Glutamatergic neuron (in vitro differentiated cells): ENCODE measurements around the gene GLMP. TPM values are rescaled to one million over a fixed set of nuclear protein-coding genes. Genes with fewer than 3 reads are reported as not detected.
A peak's percentile ranks its signal among the peaks of the same experiment; 100 is the strongest.

ENCODE experiments used
- DNase-seq: peaks from one replicate; pipeline ENCODE4 v3.0.0; 2022
- H3K27ac Mint-ChIP-seq: one replicate; pipeline ENCODE4 v1.8.0; 2020; ENCODE audit warnings: mild to moderate bottlenecking, mixed read lengths, inconsistent platforms; ENCODE audit not compliant: unreplicated experiment
- H3K27me3 Mint-ChIP-seq: one replicate; pipeline ENCODE4 v1.8.0; 2020; ENCODE audit warnings: mild to moderate bottlenecking, moderate library complexity, mixed read lengths, inconsistent platforms; ENCODE audit not compliant: unreplicated experiment
- H3K36me3 Mint-ChIP-seq: one replicate; pipeline ENCODE4 v1.8.0; 2020; ENCODE audit warnings: mild to moderate bottlenecking, mixed read lengths, inconsistent platforms; ENCODE audit not compliant: unreplicated experiment
- H3K4me1 Mint-ChIP-seq: one replicate; pipeline ENCODE4 v1.8.0; 2020; ENCODE audit warnings: mild to moderate bottlenecking, low read depth, mixed read lengths, inconsistent platforms; ENCODE audit not compliant: unreplicated experiment
- H3K4me3 Mint-ChIP-seq: one replicate; pipeline ENCODE4 v1.8.0; 2020; ENCODE audit warnings: mild to moderate bottlenecking, mixed read lengths, inconsistent platforms; ENCODE audit not compliant: unreplicated experiment
- H3K9me3 Mint-ChIP-seq: one replicate; pipeline ENCODE4 v1.8.0; 2020; ENCODE audit warnings: mild to moderate bottlenecking, moderate library complexity, mixed read lengths, inconsistent platforms; ENCODE audit not compliant: unreplicated experiment
- total RNA-seq: library from RNA; stranded (reverse); fragmentation: NEBNext Ultra II Directional; extraction: Animal tissue kit (Norgen Biotek cat#: 25700); gene quantifications from one replicate; pipeline ENCODE4 v1.2.1, GENCODE V29; 2021; ENCODE audit not compliant: unreplicated experiment
- TF ChIP-seq, protein P1 (sequence below): fragments of 200-600 bp; sonication (generic); IDR thresholded peaks from one replicate; pipeline ENCODE4 v1.5.0; 2021; ENCODE audit not compliant: partially characterized antibody, unreplicated experiment

GLMP gene
- total RNA-seq, 1 donor from 2014 or later: 35.4 TPM

DNA sequence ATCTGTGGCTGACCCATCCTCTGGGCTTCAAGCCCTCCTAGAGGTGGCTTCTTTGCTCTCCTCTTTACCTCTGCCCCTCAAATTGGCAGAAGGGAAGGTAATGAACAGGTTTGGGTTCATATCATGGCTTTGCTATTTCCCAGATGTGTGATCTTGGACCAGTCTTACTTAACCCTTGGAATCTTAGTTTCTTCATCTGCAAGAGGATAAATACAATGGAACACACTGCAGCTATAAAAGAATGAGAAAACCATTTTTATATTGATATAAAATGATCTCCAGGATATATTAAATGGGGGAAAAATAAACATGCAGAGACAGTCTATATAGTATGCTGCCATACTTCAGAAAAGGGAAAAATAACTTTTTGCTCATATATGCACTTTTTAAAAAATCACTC lies 5.6 kb downstream of the GLMP start:
- Mint-ChIP-seq H3K27ac (no peak overlapping the region), H3K4me3 (no peak overlapping the region)
- TF ChIP-seq, protein P1, sequence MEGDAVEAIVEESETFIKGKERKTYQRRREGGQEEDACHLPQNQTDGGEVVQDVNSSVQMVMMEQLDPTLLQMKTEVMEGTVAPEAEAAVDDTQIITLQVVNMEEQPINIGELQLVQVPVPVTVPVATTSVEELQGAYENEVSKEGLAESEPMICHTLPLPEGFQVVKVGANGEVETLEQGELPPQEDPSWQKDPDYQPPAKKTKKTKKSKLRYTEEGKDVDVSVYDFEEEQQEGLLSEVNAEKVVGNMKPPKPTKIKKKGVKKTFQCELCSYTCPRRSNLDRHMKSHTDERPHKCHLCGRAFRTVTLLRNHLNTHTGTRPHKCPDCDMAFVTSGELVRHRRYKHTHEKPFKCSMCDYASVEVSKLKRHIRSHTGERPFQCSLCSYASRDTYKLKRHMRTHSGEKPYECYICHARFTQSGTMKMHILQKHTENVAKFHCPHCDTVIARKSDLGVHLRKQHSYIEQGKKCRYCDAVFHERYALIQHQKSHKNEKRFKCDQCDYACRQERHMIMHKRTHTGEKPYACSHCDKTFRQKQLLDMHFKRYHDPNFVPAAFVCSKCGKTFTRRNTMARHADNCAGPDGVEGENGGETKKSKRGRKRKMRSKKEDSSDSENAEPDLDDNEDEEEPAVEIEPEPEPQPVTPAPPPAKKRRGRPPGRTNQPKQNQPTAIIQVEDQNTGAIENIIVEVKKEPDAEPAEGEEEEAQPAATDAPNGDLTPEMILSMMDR: no peak

DNA sequence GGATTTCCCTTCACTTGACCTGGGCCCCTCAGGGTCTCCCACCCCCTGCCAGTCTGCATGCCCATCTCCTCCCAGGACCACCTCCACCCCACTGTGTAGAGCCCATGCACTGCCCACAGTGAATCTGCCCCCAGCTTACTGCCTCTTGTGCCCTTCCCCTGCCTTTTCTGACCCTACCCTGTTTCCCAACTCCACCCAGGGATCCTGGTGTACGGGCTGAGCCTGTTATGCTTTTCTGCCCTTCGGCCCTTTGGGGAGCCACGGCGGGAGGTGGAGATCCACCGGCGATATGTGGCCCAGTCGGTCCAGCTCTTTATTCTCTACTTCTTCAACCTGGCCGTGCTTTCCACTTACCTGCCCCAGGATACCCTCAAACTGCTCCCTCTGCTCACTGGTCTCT lies 9.4 kb downstream of the GLMP start:
- no peak for DNase-seq
- TF ChIP-seq, protein P1: no peak
- peaks cover 3% of the 10 kb centered on the region for H3K27me3 Mint-ChIP-seq
- H3K27ac Mint-ChIP-seq: no peak overlapping the region
- H3K9me3 Mint-ChIP-seq: peaks cover 15% of the 10 kb centered on the region
- H3K4me3 Mint-ChIP-seq: no peak overlapping the region
- H3K4me1 Mint-ChIP-seq: peaks cover 15% of the 10 kb centered on the region
- no peaks in the 10 kb centered on the region for H3K36me3 Mint-ChIP-seq

More for the DNA sequence above, 5.6 kb downstream of the GLMP start:
- Mint-ChIP-seq H3K9me3 (no peaks in the 10 kb centered on the region), H3K36me3 (no peaks in the 10 kb centered on the region), H3K27me3 (peaks cover 2% of the 10 kb centered on the region), H3K4me1 (peaks cover 9% of the 10 kb centered on the region)
- no peak for DNase-seq

DNA sequence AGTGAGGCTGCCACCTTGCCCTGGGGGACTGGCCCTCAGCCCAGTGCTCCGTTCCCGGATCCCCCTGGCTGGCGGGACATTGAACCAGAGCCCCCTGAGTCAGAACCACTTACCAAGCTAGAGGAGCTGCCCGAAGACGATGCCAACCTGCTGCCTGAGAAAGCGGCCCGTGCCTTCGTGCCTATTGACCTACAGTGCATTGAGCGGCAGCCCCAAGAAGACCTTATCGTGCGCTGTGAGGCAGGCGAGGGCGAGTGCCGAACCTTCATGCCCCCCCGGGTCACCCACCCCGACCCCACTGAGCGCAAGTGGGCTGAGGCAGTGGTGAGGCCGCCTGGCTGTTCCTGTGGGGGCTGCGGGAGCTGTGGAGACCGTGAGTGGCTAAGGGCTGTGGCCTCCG lies 10.0 kb downstream of the GLMP start:
- TF ChIP-seq, protein P1: no peak
- Mint-ChIP-seq H3K4me1 (peaks cover 14% of the 10 kb centered on the region), H3K36me3 (no peaks in the 10 kb centered on the region), H3K27ac (no peak overlapping the region), H3K27me3 (peaks cover 3% of the 10 kb centered on the region), H3K9me3 (peaks cover 15% of the 10 kb centered on the region), H3K4me3 (no peak overlapping the region)
- no peak for DNase-seq

DNA sequence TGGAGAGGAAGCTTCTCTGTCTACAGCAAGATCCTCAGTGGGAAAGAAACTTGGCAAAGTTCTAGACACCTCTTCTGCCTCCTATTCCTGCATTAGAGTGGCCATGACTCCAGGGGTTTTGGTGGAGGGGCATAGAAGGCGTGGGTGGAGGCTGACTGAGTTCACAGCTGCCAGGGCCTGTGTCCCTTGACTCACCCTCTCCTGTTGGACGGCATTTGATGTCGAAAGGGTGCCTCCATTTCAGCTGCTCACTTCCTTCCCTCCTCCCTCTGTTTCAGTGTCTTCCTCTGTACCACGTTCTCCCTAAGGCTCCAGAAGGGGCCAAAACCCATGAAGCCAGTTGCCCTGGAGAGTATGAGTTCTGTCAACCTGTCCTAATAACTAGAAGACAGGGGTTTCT lies 10.7 kb downstream of the GLMP start:
- H3K36me3 Mint-ChIP-seq: no peaks in the 10 kb centered on the region

DNA sequence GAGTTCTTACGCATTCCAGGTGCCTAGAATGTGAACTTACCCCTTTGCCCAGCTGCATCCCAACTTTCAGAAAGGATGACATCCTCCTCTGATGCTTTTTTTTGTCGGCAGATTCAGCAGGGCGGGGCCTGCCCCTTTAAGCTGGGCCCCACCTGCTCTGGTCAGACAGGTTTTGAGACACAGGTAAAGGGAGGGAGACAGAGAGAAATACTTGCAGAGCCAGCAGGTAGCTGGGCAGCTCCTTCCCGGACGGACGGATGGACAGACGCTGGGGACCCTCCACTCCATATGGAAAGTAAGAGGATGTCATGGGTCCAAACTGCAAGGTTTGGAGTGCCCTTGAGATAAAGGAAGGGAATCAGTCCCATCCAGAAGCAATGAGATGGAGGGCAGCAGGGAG lies 11.4 kb downstream of the GLMP start, which contains the start of gene TMEM79:
Gene TMEM79, plus strand, starts transcription at position 214 of the 400 bp plus-strand sequence. CDS start 902 bp downstream, outside the sequence.
- DNase-seq: no peak

More for the DNA sequence above, 10.7 kb downstream of the GLMP start:
- DNase-seq: no peak
- Mint-ChIP-seq H3K4me1 (peaks cover 18% of the 10 kb centered on the region), H3K4me3 (no peak overlapping the region), H3K9me3 (peaks cover 15% of the 10 kb centered on the region), H3K27me3 (peaks cover 3% of the 10 kb centered on the region), H3K27ac (no peak overlapping the region)
- TF ChIP-seq, protein P1: no peak

More for the DNA sequence above, 11.4 kb downstream of the GLMP start, which contains the start of gene TMEM79:
- TF ChIP-seq, protein P1: no peak
- peaks cover 15% of the 10 kb centered on the region for H3K9me3 Mint-ChIP-seq
- H3K27ac Mint-ChIP-seq: peak within 1 kb of the TSS; percentile 88
- no peaks in the 10 kb centered on the region for H3K36me3 Mint-ChIP-seq
- H3K4me3 Mint-ChIP-seq: peak within 1 kb of the TSS; percentile 97
- H3K27me3 Mint-ChIP-seq: peaks cover 3% of the 10 kb centered on the region
- H3K4me1 Mint-ChIP-seq: peaks cover 18% of the 10 kb centered on the region
